ENCODE results near the gene SORCS2. TPM values are rescaled to one million over a fixed set of nuclear protein-coding genes. Genes with fewer than 3 reads are reported as not detected.

The SORCS2 gene
- total and polyA plus RNA-seq, 2 of the 4 experiments (the other 2 are of a cell fraction), result 0.36 to 0.62 TPM

DNA sequence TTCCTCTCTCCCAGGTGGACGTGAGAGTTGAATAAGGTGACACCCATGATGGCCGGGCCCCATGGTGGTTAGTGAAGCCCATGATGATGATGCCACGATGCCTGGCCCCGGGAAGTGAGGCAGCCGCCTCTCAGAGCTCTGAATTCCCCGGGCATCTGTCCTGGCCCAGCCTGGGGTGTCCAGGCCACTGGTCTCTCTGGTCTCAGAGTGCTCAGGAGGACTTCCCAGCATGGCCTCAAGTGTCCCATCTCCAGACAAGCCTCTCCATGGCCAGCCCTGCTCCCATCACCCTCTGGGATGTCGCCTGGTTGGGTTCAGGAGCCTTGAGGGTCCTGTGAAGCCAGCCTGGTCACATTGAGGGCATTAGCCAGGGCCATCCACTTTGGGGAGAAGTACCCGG, 267.1 kb downstream of the SORCS2 start:
- 30% methylated on average over 3 of the region's 8 CpGs; no CpG with 5 or more reads in 1 of the 2 experiments for WGBS, 2 experiments (ENCODE audit: extremely low coverage in 2 of 2, insufficient read length in 1 of 2)
- no peak for ATAC-seq (ENCODE audit: low read depth)
- no peak for DNase-seq
- Histone ChIP-seq H2AFZ (replicated peaks; ENCODE audit: low read length, poor library complexity) (peak overlapping the region; percentile 21), H3K18ac (ENCODE audit: low read depth, low read length) (no peak overlapping the region), H4K91ac (ENCODE audit: insufficient read depth, low read depth, low read length) (no peak overlapping the region), H2BK5ac (ENCODE audit: low read depth, low read length, poor library complexity, severe bottlenecking) (no peak overlapping the region), H2BK20ac (ENCODE audit: low read depth, low read length) (no peak overlapping the region), H3K4ac (ENCODE audit: low read depth, low read length) (no peak overlapping the region), H4K8ac (ENCODE audit: low read depth in 2 of 2, low read length in 2 of 2) (no peak overlapping the region), H2BK15ac (ENCODE audit: low read depth, low read length) (no peak overlapping the region), H3K27me3 (ENCODE audit: control insufficient read depth, insufficient read depth, low read length) (peaks cover 23% of the 10 kb centered on the region), H2AK5ac (ENCODE audit: low read depth, low read length) (no peak overlapping the region), H3K4me3 (ENCODE audit: insufficient read depth, low read depth, low read length) (no peak overlapping the region), H3K9me1 (ENCODE audit: insufficient read depth, low read length) (no peaks in the 10 kb centered on the region), H3K23ac (ENCODE audit: low read depth, low read length) (no peak overlapping the region), H4K20me1 (ENCODE audit: insufficient read depth, low read length) (no peaks in the 10 kb centered on the region), H3K36me3 (ENCODE audit: control insufficient read depth, insufficient read depth, low read length) (no peaks in the 10 kb centered on the region), H4K5ac (ENCODE audit: low read depth, low read length) (no peak overlapping the region), H2AK9ac (replicated peaks; ENCODE audit: low read depth, low read length, poor library complexity) (no peak overlapping the region), H3K4me1 (ENCODE audit: control insufficient read depth, insufficient read depth, low read length) (no peaks in the 10 kb centered on the region), H3K9me3 (ENCODE audit: control insufficient read depth, insufficient read depth, low read length) (no peaks in the 10 kb centered on the region), H3K14ac (replicated peaks; ENCODE audit: low read depth, low read length) (no peak overlapping the region), H3K9ac (ENCODE audit: low read depth, low read length) (no peak overlapping the region), H2BK120ac (ENCODE audit: low read depth, low read length) (no peak overlapping the region), H3K27ac (ENCODE audit: insufficient read depth, low read length) (no peak overlapping the region), H3K4me2 (ENCODE audit: low read depth, low read length) (no peak overlapping the region), H3K79me1 (ENCODE audit: low read depth in 1 of 2, low read length in 2 of 2) (no peaks in the 10 kb centered on the region), H3K56ac (ENCODE audit: extremely low read depth, insufficient read depth, low read length) (no peak overlapping the region)
- POLR2A ChIA-PET (ENCODE audit: unreplicated experiment), result no interaction called here
- TF ChIP-seq, protein P1, sequence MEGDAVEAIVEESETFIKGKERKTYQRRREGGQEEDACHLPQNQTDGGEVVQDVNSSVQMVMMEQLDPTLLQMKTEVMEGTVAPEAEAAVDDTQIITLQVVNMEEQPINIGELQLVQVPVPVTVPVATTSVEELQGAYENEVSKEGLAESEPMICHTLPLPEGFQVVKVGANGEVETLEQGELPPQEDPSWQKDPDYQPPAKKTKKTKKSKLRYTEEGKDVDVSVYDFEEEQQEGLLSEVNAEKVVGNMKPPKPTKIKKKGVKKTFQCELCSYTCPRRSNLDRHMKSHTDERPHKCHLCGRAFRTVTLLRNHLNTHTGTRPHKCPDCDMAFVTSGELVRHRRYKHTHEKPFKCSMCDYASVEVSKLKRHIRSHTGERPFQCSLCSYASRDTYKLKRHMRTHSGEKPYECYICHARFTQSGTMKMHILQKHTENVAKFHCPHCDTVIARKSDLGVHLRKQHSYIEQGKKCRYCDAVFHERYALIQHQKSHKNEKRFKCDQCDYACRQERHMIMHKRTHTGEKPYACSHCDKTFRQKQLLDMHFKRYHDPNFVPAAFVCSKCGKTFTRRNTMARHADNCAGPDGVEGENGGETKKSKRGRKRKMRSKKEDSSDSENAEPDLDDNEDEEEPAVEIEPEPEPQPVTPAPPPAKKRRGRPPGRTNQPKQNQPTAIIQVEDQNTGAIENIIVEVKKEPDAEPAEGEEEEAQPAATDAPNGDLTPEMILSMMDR (conservative IDR thresholded peaks at IDR 0.05; ENCODE audit: low read depth, low read length), result no peak
- TF ChIP-seq MXI1 (IDR thresholded peaks at IDR 0.05; ENCODE audit: borderline replicate concordance, low read depth, low read length), result no peak
- TF ChIP-seq RFX5 (IDR thresholded peaks at IDR 0.05; ENCODE audit: low read depth, low read length), result no peak
- TF ChIP-seq SMC3 (IDR thresholded peaks at IDR 0.05; ENCODE audit: low read depth, low read length), result no peak
- no peak for TF ChIP-seq MAZ (IDR thresholded peaks at IDR 0.05; ENCODE audit: borderline replicate concordance, low read depth, low read length)
- TF ChIP-seq, protein P2, sequence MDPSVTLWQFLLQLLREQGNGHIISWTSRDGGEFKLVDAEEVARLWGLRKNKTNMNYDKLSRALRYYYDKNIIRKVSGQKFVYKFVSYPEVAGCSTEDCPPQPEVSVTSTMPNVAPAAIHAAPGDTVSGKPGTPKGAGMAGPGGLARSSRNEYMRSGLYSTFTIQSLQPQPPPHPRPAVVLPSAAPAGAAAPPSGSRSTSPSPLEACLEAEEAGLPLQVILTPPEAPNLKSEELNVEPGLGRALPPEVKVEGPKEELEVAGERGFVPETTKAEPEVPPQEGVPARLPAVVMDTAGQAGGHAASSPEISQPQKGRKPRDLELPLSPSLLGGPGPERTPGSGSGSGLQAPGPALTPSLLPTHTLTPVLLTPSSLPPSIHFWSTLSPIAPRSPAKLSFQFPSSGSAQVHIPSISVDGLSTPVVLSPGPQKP (IDR thresholded peaks at IDR 0.05; ENCODE audit: borderline replicate concordance, low read depth, low read length), result no peak
- TF ChIP-seq RCOR1 (IDR thresholded peaks at IDR 0.05; ENCODE audit: insufficient replicate concordance, low read length), result no peak
- TF ChIP-seq, protein P3, sequence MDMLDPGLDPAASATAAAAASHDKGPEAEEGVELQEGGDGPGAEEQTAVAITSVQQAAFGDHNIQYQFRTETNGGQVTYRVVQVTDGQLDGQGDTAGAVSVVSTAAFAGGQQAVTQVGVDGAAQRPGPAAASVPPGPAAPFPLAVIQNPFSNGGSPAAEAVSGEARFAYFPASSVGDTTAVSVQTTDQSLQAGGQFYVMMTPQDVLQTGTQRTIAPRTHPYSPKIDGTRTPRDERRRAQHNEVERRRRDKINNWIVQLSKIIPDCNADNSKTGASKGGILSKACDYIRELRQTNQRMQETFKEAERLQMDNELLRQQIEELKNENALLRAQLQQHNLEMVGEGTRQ (IDR thresholded peaks at IDR 0.05; ENCODE audit: low read depth, low read length), result no peak
- no peak for TF ChIP-seq FOS (IDR thresholded peaks at IDR 0.05; ENCODE audit: low read depth, low read length)
- no peak for TF ChIP-seq MAFK (IDR thresholded peaks at IDR 0.05; ENCODE audit: low read depth, low read length)
- no peak for TF ChIP-seq RAD21 (IDR thresholded peaks at IDR 0.05; ENCODE audit: low read length)
- TF ChIP-seq BHLHE40 (IDR thresholded peaks at IDR 0.05; ENCODE audit: low read depth, low read length), result no peak
- TF ChIP-seq NFE2L2 (IDR thresholded peaks at IDR 0.05; ENCODE audit: low read depth, low read length), result no peak
- TF ChIP-seq CHD1 (IDR thresholded peaks at IDR 0.05; ENCODE audit: low read depth, low read length), result no peak
- TF ChIP-seq POLR2A (IDR thresholded peaks at IDR 0.05; ENCODE audit: low read depth, low read length), result no peak
- no peak for TF ChIP-seq CEBPB (IDR thresholded peaks at IDR 0.05; ENCODE audit: low read depth, low read length)
- dilution Hi-C loops (cut with HindIII; ENCODE audit: low sequenced_read_pairs, unreplicated experiment) (no loop called here), intact Hi-C loops (cut with micrococcal nuclease) (no loop called here), in situ Hi-C loops (cut with MboI; ENCODE audit: low sequenced_read_pairs) (no loop called here)
- CTCF ChIA-PET, result no interaction called here
- BruUV-seq (replicated peaks), result no TSS peak
